B cell (primary cell): ENCODE measurements around the gene SPN.

ENCODE experiments used
- CTCF ChIP-seq: fragments of 200-600 bp; IDR thresholded peaks from one replicate; pipeline ENCODE4 v1.8.0; 2022; ENCODE audit warnings: antibody characterized with exemption, mild to moderate bottlenecking
- EZH2 ChIP-seq: IDR thresholded peaks from 2 replicates; pipeline ENCODE4 v1.6.1; 2012; ENCODE audit warnings: borderline replicate concordance, low read depth, mild to moderate bottlenecking, moderate library complexity, low read length; ENCODE audit not compliant: insufficient read depth, poor library complexity, severe bottlenecking

GRCh38 chr16:29653471-29653870 is 9.6 kb upstream of the SPN start:
- no peak for TF ChIP-seq CTCF
- no peak for TF ChIP-seq EZH2
